ENCODE data around the gene FBN1. TPM values are rescaled to one million over a fixed set of nuclear protein-coding genes. Genes with fewer than 3 reads are reported as not detected.

Gene FBN1
- total RNA-seq, result 137 and 199 TPM in 2 replicates

GRCh38 chr15:48645558-48646330 is at the start of gene FBN1:
Gene FBN1 (minus strand): TSS chr15:48645709. CDS start chr15:48644769, 940 bp downstream.

Other genes with a start within 250 kb of the FBN1 start
- gene CEP152, start 165.4 kb upstream of the FBN1 start, total RNA-seq, result 4.1 and 4.3 TPM in 2 replicates
- gene EID1, start 232.4 kb upstream of the FBN1 start, total RNA-seq, result 123 and 136 TPM in 2 replicates

Measured in mesangial cell (primary cell).